HT-29 (cell line): Measurements from ENCODE around the gene NRCAM. TPM values are rescaled to one million over a fixed set of nuclear protein-coding genes. Genes with fewer than 3 reads are reported as not detected.

ENCODE experiments used
- DNase-seq: peaks from one replicate; pipeline ENCODE4 v3.0.0-alpha.2; 2015; ENCODE audit warnings: low spot score
- total RNA-seq: library from RNA; depleted of rRNA; stranded (reverse); fragments of >200 nt; shearing (Covaris generic); gene quantifications from 2 replicates; pipeline ENCODE4 v1.2.3, GENCODE V29; 2014

NRCAM gene
- total RNA-seq, 1 experiment from 2014 or later, result 0.61 TPM

DNA sequence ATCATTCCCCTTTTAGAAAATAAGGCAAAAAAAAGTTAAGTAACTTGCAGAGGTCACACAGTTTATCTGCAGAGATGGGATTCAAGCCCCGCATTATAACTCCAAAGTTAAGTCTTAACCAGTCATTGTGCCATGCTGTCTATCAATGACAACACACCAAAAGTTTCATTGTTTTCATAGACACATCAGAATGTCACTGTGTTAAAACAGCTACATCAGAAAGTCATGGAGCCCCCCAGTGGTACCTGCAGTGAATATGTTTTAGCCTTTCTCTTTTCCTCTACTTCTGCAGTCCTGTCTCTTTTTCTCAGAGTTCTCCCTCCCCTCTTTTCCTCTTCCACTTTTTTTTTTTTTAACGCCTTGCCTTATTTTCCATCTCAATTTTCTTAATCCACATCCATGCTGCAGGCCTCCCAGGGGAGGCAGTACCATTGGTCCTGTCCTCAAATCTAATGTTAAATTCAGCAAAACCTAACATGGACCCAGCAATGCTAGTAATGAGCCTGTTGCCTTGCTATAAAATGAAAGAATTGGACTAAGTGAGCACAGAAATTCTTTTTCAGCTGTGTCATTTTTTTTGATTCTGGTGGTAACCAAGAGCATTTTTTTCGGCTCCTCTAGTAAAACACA lies 3.8 kb upstream of the NRCAM start:
- peak; percentile 63 for DNase-seq

DNA sequence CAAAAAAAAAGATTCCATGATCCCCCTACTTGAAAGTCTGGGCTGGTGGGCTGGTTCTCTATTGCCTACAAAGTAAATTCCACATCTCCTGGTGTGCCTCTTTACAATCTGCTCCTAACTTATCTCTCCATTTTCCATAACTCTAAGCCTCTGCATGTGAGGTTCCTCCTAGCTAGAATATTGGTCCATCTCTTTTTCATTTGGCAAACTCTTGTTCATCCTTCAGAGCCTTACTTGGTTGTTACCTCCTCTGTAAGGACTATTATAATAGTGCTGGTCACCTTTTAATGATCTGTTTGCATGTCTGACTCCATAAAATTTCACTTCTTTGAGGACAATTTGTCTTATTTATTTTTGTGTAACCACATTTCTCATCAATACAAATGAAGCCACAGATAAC lies 1.6 kb upstream of the NRCAM start:
- DNase-seq, result no peak

GRCh38 chr7:108456845-108457540 lies 757 bp upstream of the NRCAM start:
- no peak for DNase-seq

- DNase-seq, result no peak
These were observed 662 bp downstream of the NRCAM start for GRCh38 chr7:108455551-108455997.

DNA sequence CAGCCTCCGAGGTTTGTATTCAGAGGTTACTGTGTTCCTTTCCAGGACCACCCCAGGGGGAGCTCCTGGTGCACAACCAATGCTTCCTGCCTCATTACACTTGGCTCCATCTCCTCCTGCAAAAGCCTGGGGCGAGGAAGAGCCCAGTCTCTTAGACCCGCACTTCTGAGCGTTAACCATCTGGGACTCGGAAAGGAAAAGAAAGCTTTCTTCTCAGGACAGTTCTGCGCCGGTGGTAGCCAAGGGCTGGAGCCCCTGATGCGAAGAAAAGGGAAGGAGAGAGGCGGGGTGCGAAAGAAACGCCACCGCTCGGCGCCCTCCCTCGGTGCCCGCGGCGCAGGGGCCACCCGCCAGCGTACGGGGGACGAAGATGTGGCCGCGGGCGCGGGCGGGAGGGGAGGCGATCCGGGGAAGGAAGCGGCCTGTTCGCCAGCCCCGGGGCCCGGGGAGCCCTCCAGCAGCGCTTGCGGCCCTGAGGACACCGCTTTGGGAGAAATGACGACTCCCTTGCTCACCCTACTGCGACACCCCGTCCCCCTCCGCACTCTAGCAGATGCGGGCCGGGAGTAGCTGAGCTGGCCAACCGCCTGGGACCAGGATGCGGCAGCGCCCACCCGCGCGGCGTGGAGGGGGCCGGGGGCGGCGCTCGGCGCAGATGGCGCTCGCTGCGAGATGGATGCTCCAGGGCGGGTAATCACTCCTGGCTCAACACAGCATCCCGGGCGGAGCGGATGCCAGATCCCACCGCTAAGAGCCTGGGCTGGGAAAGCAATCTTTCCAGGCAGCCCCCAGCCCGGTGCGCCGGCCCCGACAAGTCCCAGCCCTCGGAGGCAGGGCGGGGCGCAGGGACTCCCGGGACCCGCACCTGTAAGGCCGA lies 1.3 kb downstream of the NRCAM start:
- DNase-seq, result no peak

GRCh38 chr7:108454317-108454673 lies 1.9 kb downstream of the NRCAM start:
- DNase-seq, result no peak

DNA sequence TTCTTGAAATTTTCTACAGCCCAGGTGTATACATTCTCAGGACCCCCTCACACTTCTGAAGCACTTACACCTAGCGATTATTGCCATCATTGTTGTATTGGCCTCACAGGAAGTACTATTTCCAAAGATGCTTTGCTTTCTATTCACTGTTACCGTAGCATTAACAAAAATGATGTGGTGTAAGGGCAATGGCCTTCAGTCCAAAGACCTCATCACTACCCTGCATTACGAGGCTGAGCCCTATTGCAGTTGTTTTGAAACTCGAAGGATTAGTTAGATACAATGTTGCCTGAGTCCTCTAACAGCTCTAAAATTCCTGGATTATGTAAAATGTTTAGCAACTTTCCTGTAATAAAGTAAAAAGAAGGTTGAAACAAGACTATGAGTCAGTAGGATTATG lies 2.9 kb downstream of the NRCAM start:
- no peak for DNase-seq

DNA sequence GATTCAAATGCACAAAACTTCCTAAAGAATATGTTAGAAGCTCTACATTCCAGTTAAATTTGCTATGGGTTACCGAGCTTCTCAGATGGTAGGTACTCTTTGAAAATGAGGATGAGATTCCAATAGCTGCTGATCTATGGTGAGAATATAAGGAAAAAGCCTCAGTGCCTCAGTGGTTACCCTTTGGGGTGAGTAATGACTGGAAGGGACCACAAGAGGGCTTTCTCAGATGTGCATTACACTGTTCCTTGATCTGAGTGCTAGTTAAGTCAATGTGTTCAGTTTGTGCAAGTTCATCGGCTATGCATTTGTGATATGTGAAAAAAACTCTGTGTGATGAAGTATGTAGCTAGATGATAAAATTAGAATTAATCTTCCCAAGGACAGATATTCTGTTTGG lies 3.5 kb downstream of the NRCAM start:
- DNase-seq, result peak; percentile 56

DNA sequence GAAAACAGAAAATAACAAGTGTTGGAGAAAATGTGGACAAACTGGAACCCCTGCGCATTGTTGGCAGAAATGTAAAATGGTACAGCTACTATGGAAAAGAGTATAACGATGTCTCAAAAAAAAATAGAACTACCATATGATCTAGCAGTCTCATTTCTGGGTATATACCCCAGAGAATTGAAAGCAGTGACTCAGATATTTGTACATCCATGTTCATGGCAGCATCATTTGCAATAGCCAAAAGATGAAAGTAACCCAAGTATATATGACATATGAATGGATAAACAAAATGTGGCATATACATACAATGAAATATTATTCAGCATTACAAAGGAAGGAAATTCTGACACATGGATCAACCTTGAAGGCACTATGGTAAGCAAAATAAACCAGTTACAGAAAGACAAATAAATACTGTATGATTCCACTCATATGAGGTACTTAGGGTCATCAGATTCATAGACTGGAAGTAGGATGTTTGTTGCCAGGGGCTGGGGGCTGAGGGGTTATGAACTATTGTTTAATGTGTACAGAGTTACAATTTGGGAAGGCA lies 4.9 kb downstream of the NRCAM start:
- DNase-seq, result no peak

GRCh38 chr7:108450160-108450559 lies 6.1 kb downstream of the NRCAM start:
- no peak for DNase-seq

- no peak for DNase-seq
These were observed 6.7 kb downstream of the NRCAM start for GRCh38 chr7:108449521-108449920.

DNA sequence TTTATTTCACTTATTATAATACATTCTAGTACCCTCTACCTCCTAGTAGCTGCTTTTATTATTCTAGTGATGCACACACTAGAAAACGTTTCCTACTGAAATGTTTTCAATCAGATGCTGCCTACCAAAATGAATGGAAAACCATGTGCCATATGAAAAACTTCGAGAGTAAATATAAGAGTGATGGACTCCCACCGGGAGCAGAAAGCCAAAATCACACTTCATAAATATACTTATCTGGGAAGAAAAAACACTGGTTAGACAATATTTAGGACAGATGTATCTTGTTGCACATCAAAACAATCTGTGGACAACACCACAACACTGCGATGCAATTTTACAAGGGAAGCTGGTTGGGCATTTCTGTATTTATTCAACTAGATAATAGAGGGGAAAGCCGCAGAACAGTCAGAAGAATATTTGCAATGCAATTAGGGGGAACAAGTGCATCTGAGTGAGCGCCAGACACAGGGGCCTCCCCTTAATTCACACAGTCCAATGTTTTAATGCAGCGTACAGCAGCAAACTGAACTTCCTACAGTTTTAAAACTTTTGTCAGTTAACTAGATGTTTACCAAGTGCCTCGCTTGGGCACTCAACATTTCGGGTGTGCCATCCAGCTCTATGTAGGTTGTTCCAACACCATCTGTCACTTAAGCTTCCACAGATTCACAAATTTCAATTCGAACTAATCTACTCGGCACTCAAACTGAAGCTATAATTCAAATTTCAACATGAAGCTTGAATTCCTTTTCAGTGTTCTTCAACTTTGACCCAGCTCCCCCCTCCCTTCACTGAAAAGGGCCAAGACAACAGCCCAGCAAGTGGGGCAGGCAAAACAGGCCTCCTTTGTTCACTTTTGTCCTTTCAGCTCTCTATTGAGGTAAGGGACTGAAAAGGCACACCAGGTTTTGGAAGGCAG lies 7.4 kb downstream of the NRCAM start:
- no peak for DNase-seq

- DNase-seq, result no peak
These were observed 14.1 kb downstream of the NRCAM start for GRCh38 chr7:108442039-108442568.

GRCh38 chr7:108441392-108441955 lies 14.8 kb downstream of the NRCAM start:
- DNase-seq, result no peak

DNA sequence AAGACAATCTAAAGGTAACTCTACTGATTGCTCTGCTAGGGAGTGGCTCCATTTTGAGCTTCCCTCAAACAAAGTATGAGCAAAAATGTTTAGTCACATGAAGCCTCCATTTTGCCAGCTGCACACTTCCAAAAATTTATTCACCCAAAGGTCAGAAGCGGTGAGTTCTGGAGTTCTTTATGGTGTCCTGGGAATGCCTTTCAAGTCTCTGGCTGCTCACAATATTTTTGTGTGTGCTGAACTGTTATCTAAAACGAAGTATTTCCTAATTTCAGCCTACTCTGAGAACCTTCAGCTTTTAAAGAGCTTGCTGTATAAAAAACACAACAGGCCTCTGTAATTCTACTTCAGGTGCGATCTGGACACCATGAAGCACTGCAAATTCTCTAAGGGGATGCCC lies 15.6 kb downstream of the NRCAM start:
- no peak for DNase-seq

DNA sequence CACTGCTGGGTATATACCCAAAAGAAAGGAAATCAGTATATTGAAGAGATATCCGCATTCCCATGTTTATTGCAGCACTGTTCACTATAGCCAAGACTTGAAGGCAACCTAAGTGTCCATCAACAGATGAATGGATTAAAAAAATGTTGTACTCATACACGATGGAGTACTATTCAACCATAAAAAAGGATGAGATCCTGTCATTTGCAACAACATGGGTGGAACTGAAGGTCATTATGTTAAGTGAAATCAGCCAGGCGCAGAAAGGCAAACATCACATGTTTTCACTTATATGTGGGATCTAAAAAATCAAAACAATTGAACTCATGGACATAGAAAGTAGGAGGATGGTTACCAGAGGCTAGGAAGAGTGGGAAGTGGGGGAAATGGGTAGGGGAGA lies 19.3 kb downstream of the NRCAM start:
- DNase-seq, result no peak

- DNase-seq, result no peak
These were observed 22.2 kb downstream of the NRCAM start for GRCh38 chr7:108434010-108434409.

DNA sequence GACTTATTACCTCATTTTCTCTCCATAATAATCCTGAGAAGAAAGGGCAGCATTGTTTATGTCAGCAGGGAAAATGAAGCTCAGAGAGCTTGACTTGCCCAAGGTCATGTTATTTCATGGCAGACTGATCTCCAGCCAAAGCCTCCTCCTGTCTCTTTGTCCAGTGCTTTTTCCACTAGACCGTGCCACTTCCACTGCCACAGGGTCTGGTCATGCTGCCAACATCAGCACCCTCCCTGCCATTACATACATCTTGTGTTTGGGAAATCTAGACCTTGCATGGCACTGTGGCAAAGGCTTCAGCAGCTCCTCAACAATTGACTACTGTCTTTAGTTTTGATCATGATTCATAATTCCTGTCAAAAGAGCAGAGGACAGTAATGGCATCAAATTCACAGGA lies 25.1 kb downstream of the NRCAM start:
- DNase-seq, result no peak

- DNase-seq, result no peak
These were observed 25.6 kb downstream of the NRCAM start for GRCh38 chr7:108430664-108431063.

GRCh38 chr7:108427766-108428165 lies 28.5 kb downstream of the NRCAM start:
- no peak for DNase-seq
